ENCODE measurements around the gene PTPRK. TPM values are rescaled to one million over a fixed set of nuclear protein-coding genes. Genes with fewer than 3 reads are reported as not detected.

Gene PTPRK
- total and polyA plus RNA-seq, 2 of the 8 experiments (the other 6 are each of a cell fraction or from before 2014, with no cell fraction given) = 11.4 to 47.3 TPM

DNA sequence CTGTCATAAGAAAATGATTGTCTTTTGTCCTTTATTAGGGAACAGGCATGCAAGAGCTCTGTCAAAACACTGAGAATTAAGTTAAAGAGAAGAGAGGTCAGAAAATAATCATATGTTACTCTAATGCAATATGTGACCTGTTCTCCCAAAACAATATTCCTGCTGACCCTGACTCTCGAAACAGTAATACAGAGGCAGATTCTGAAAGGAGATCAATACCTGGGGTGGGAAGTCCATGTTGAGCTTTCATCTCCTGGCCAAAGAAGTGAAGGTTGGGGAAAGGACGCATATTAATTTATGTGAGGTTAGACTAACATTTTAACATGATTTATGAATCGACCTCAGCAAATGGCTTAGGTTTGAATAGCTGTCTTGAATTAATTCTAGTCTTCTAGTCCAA, 243.0 kb downstream of the PTPRK start:
- Histone ChIP-seq H2AFZ (ENCODE audit: low read length) (no peak overlapping the region), H3K23me2 (ENCODE audit: low read depth, low read length) (no peaks in the 10 kb centered on the region), H3K4ac (replicated peaks; ENCODE audit: insufficient read length, low read depth, low read length) (no peak overlapping the region), H3K23ac (ENCODE audit: insufficient read length) (no peak overlapping the region), H2BK120ac (replicated peaks; ENCODE audit: low read depth, low read length) (no peak overlapping the region), H3K27ac (ENCODE audit: low read depth, low read length) (no peak overlapping the region), H3K79me2 (ENCODE audit: control insufficient read depth in 1 of 2, insufficient read depth in 2 of 2, low read length in 2 of 2) (peaks cover 0 to 7% of the 10 kb centered on the region in 2 experiments; a peak in 1 of 4 replicates), H3K4me2 (ENCODE audit: insufficient read depth in 1 of 2, low read depth in 2 of 2, low read length in 2 of 2) (no peak overlapping the region), H4K8ac (ENCODE audit: extremely low read depth, insufficient read depth, low read length) (no peak overlapping the region), H4K91ac (replicated peaks; ENCODE audit: insufficient read length, low read length) (no peak overlapping the region), H3K14ac (ENCODE audit: insufficient read length) (no peak overlapping the region), H3K9ac (replicated peaks in 1 of 4; ENCODE audit: extremely low read depth in 1 of 4, low read depth in 3 of 4, low read length in 3 of 4) (no peak overlapping the region), H3K56ac (replicated peaks; ENCODE audit: insufficient read length, low read depth, low read length) (no peak overlapping the region), H3K9me3 (ENCODE audit: insufficient read depth in 2 of 2, low read depth in 1 of 2, low read length in 1 of 2) (no peaks in the 10 kb centered on the region), H3K36me3 (ENCODE audit: control insufficient read depth in 2 of 4, insufficient read depth in 4 of 4, low read length in 3 of 4) (no peaks in the 10 kb centered on the region), H4K5ac (ENCODE audit: insufficient read length, low read depth, low read length) (no peak overlapping the region), H2AK5ac (ENCODE audit: low read depth, low read length) (no peak overlapping the region), H2BK15ac (ENCODE audit: low read length) (no peak overlapping the region), H3K27me3 (replicated peaks in 1 of 4; ENCODE audit: control insufficient read depth in 3 of 4, extremely low read depth in 1 of 4, insufficient read depth in 3 of 4, low read length in 3 of 4) (no peaks in the 10 kb centered on the region; a peak in 1 of 7 replicates), H2BK20ac (ENCODE audit: low read length) (no peak overlapping the region), H2BK5ac (ENCODE audit: low read depth, low read length) (no peak overlapping the region), H3K18ac (ENCODE audit: extremely low read depth, low read length) (no peak overlapping the region), H2BK12ac (ENCODE audit: low read depth, low read length) (no peak overlapping the region), H3K4me1 (replicated peaks in 1 of 4; ENCODE audit: control insufficient read depth in 3 of 4, insufficient read depth in 4 of 4, low read length in 3 of 4) (peaks cover 0 to 5% (median 3%) of the 10 kb centered on the region in 4 experiments; a peak in 3 of 7 replicates), H4K20me1 (replicated peaks in 1 of 2; ENCODE audit: control insufficient read depth in 1 of 2, insufficient read depth in 2 of 2, low read length in 2 of 2) (peaks cover 3 to 8% of the 10 kb centered on the region in 2 experiments), H3K4me3 (ENCODE audit: extremely low read depth in 1 of 4, insufficient read depth in 2 of 4, low read depth in 3 of 4, low read length in 4 of 4) (no peak overlapping the region), H3K79me1 (ENCODE audit: low read depth, low read length) (no peaks in the 10 kb centered on the region)
- FAIRE-seq (no peak), DNase-seq (ENCODE audit: low read depth in 1 of 2, low spot score in 2 of 2) (no peak)
- 96% methylated on average over 3 of the region's 3 CpGs; no CpG with 5 or more reads in 1 of the 2 experiments for WGBS, 2 experiments (ENCODE audit: extremely low coverage in 1 of 2, insufficient coverage in 1 of 2, insufficient read length in 1 of 2, insufficient replicate concordance in 2 of 2, low coverage in 1 of 2, low lambda C conversion rate in 2 of 2, missing lambda C conversion rate in 1 of 2)
- ChIA-PET CTCF (ENCODE audit: partially characterized antibody) (interaction anchor here (0.6 to 1.3 kb wide), 3 partner anchors 13 to 1289 kb away, joined by 3 read pairs; no protein-coding TSS in a partner anchor), POLR2A (ENCODE audit: partially characterized antibody) (no interaction called here)
- no peak for TF ChIP-seq EGR1 (IDR thresholded peaks at IDR 0.05; ENCODE audit: borderline replicate concordance, low read depth, low read length)
- no peak for TF ChIP-seq POLR2AphosphoS5 (IDR thresholded peaks at IDR 0.05; ENCODE audit: low read depth, low read length)
- no peak for TF ChIP-seq SUZ12 (IDR thresholded peaks at IDR 0.05; ENCODE audit: low read length)
- no peak for TF ChIP-seq GTF2F1 (IDR thresholded peaks at IDR 0.05; ENCODE audit: borderline replicate concordance, low read depth, low read length)
- no peak for TF ChIP-seq RFX5 (IDR thresholded peaks at IDR 0.05; ENCODE audit: borderline replicate concordance, low read depth, low read length)
- TF ChIP-seq, protein P1, sequence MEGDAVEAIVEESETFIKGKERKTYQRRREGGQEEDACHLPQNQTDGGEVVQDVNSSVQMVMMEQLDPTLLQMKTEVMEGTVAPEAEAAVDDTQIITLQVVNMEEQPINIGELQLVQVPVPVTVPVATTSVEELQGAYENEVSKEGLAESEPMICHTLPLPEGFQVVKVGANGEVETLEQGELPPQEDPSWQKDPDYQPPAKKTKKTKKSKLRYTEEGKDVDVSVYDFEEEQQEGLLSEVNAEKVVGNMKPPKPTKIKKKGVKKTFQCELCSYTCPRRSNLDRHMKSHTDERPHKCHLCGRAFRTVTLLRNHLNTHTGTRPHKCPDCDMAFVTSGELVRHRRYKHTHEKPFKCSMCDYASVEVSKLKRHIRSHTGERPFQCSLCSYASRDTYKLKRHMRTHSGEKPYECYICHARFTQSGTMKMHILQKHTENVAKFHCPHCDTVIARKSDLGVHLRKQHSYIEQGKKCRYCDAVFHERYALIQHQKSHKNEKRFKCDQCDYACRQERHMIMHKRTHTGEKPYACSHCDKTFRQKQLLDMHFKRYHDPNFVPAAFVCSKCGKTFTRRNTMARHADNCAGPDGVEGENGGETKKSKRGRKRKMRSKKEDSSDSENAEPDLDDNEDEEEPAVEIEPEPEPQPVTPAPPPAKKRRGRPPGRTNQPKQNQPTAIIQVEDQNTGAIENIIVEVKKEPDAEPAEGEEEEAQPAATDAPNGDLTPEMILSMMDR (IDR thresholded peaks at IDR 0.05; ENCODE audit: control extremely low read depth in 1 of 3, insufficient read depth in 1 of 3, low read depth in 1 of 3, low read length in 3 of 3) = no peak
- TF ChIP-seq, protein P2, sequence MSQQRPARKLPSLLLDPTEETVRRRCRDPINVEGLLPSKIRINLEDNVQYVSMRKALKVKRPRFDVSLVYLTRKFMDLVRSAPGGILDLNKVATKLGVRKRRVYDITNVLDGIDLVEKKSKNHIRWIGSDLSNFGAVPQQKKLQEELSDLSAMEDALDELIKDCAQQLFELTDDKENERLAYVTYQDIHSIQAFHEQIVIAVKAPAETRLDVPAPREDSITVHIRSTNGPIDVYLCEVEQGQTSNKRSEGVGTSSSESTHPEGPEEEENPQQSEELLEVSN (IDR thresholded peaks at IDR 0.05) = no peak
- no peak for TF ChIP-seq CREB1 (IDR thresholded peaks at IDR 0.05)
- no peak for TF ChIP-seq HDAC2 (IDR thresholded peaks at IDR 0.05; ENCODE audit: borderline replicate concordance in 1 of 2, low read depth in 2 of 2, low read length in 2 of 2)
- TF ChIP-seq TAF1 (IDR thresholded peaks at IDR 0.05; ENCODE audit: low read depth, low read length) = no peak
- TF ChIP-seq CBX5 (IDR thresholded peaks at IDR 0.05; ENCODE audit: low read depth, low read length) = no peak
